PFSK-1 (cell line): ENCODE results near the gene CNN3.

Experiments
- FOXP2 ChIP-seq: optimal IDR thresholded peaks from 2 replicates; pipeline ENCODE3; 2011; ENCODE audit warnings: borderline replicate concordance, control low read depth, inconsistent platforms; ENCODE audit not compliant: insufficient read depth; ENCODE audit errors: extremely low read length, extremely low read depth
- POLR2AphosphoS5 ChIP-seq: IDR thresholded peaks from 2 replicates; pipeline ENCODE4 v1.6.1; 2012; ENCODE audit warnings: low read depth, mild to moderate bottlenecking, control low read depth, low read length, moderate library complexity
- SIN3A ChIP-seq: IDR thresholded peaks from 2 replicates; pipeline ENCODE4 v1.6.1; 2012; ENCODE audit warnings: mild to moderate bottlenecking, low read length, moderate library complexity, borderline replicate concordance; ENCODE audit not compliant: insufficient read depth
- TAF1 ChIP-seq: IDR thresholded peaks from 2 replicates; pipeline ENCODE4 v1.6.1; 2012; ENCODE audit warnings: low read length, control low read depth, borderline replicate concordance; ENCODE audit not compliant: insufficient read depth
- TF ChIP-seq, protein P1 (sequence below), 2 experiments: IDR thresholded peaks; 2 replicates each; pipeline versions ENCODE4 v1.6.1 to v1.8.0; 2011 to 2012; ENCODE audit warnings: low read depth in 2 of 2, low read length in 2 of 2, control low read depth in 1 of 2, inconsistent platforms in 1 of 2, mild to moderate bottlenecking in 1 of 2, moderate library complexity in 1 of 2; ENCODE audit not compliant: insufficient read depth in 1 of 2

CNN3 gene

DNA sequence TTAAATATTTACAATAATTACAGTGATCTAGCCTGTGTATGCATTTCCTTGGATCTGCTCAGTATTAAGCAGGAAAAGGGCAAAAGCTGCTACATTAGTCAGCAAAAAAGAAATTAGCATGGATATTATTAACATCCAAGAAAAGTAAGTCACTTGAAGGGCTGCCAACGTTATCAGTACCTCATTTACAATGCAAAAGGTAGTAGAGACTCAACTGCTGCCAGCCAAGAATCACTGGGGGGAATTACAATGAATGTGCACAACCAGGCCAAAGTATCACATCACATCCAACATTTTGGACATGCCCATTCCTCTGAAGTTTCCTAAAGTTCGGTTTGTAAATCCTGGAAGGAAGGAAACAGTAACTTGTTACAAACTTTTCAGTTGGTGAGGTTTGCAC, 1.9 kb downstream of the CNN3 start:
- TF ChIP-seq TAF1 (no peak), FOXP2 (no peak), POLR2AphosphoS5 (no peak), SIN3A (no peak)
- TF ChIP-seq, protein P1, sequence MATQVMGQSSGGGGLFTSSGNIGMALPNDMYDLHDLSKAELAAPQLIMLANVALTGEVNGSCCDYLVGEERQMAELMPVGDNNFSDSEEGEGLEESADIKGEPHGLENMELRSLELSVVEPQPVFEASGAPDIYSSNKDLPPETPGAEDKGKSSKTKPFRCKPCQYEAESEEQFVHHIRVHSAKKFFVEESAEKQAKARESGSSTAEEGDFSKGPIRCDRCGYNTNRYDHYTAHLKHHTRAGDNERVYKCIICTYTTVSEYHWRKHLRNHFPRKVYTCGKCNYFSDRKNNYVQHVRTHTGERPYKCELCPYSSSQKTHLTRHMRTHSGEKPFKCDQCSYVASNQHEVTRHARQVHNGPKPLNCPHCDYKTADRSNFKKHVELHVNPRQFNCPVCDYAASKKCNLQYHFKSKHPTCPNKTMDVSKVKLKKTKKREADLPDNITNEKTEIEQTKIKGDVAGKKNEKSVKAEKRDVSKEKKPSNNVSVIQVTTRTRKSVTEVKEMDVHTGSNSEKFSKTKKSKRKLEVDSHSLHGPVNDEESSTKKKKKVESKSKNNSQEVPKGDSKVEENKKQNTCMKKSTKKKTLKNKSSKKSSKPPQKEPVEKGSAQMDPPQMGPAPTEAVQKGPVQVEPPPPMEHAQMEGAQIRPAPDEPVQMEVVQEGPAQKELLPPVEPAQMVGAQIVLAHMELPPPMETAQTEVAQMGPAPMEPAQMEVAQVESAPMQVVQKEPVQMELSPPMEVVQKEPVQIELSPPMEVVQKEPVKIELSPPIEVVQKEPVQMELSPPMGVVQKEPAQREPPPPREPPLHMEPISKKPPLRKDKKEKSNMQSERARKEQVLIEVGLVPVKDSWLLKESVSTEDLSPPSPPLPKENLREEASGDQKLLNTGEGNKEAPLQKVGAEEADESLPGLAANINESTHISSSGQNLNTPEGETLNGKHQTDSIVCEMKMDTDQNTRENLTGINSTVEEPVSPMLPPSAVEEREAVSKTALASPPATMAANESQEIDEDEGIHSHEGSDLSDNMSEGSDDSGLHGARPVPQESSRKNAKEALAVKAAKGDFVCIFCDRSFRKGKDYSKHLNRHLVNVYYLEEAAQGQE (IDR thresholded peaks at IDR 0.05; ENCODE audit: insufficient read depth in 1 of 2, low read depth in 2 of 2, low read length in 2 of 2): no peak

DNA sequence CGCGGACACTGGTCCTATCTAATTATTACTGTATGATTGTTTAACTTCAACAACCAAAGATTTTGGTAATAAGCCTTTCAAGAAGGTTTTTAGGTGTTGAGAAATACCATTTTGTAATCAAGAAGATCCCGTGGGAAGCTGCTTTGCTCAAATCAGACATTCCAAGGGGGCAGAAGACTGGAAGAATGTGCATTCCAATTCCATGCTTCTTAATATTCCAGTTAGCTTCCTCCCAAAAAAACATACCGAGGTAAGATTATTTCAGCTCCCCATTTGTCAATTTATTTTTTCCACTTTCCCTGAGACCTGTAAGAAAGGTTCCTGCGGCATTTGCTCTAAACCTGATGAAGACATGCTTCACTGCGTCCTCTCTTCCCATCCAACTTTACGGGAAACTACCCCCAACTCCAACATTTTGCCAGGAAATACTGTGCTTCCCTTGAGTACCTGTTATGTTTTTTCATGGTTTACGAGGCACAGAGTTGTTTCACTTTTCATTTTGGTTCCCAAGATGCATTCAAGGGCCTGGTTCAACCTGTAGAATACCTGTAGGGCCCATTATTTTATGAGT, 4.1 kb downstream of the CNN3 start:
- TF ChIP-seq SIN3A (no peak), POLR2AphosphoS5 (no peak), FOXP2 (no peak), TAF1 (no peak)
- TF ChIP-seq, protein P1 (IDR thresholded peaks at IDR 0.05; ENCODE audit: insufficient read depth in 1 of 2, low read depth in 2 of 2, low read length in 2 of 2): no peak

DNA sequence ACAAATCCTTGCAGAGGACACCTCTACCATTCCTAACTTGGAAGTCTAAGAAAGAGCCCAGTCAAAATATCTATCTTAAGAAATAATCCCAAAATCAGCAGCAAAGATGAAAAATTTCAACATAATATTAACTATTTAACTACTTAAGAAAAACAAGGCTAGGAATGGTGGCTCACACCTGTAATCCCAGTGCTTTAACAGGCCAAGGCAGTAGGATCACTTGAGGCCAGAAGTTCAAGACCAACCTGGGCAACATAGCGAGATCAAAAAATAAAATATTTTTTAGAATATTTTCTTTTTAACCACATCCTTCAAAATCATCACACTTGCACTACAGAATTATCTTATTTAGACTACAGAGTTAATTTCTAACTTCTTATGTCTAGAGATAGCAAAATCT, 4.9 kb downstream of the CNN3 start:
- no peak for TF ChIP-seq TAF1
- no peak for TF ChIP-seq POLR2AphosphoS5
- TF ChIP-seq, protein P1 (IDR thresholded peaks at IDR 0.05; ENCODE audit: insufficient read depth in 1 of 2, low read depth in 2 of 2, low read length in 2 of 2): no peak
- TF ChIP-seq FOXP2: no peak
- no peak for TF ChIP-seq SIN3A

DNA sequence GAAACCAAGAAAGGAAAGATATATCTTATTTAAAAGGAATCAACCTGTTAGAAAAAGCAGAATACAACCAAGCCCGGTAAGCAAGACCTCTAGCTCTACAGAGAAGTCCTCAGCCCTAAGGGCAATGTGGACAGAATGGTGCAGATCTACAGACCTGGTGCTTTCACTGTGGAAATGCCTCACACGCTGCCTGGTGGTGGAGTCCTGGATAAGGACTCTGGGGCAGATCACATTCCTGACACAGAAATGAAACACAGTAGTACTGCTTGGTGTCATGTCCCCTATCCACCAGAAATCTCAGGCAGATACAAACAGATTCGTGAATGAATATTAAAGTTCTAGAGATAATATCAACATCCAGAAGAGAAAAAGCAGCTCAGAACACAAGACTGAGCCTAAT, 6.8 kb downstream of the CNN3 start:
- TF ChIP-seq POLR2AphosphoS5: no peak
- TF ChIP-seq TAF1: no peak

DNA sequence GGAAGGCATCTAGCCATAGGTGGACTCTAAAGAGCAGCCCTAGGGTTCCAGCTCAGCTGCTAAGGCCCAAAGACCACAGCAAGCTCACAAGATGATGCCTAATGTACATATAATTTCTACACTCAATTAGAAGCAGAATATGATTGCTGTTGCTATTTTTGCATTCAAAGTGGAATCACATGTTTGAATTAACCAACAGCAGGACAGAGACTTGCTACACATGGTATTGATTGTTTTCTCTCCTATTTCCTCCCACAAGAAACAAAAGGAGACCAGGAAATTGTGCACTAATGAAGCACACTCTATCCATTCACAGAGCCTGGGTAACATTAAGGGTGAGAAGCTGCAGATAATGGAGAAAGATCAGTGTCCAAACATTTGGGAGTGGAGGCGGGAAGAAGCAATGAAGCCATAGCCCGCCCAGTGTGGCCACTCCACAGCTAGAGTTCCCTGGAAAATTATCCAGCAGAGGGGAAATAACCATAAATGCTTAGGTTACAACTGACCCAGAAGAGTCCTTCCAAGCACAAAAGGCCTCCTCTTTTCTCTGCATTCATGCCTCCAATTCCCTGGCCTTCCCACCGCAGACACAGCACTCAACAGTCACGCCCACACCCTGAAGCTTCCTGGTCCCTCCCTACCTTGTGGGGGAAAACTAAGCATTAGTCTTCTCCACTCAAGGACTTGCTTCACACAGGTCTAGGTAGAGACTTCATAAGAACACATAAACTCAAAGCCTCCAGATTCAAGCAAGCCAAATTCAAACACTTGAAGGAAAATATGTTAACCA, 7.5 kb downstream of the CNN3 start:
- TF ChIP-seq POLR2AphosphoS5: no peak
- TF ChIP-seq SIN3A: no peak
- TF ChIP-seq, protein P1 (IDR thresholded peaks at IDR 0.05; ENCODE audit: insufficient read depth in 1 of 2, low read depth in 2 of 2, low read length in 2 of 2): no peak
- TF ChIP-seq TAF1: no peak
- no peak for TF ChIP-seq FOXP2
